Activated CD8-positive, alpha-beta memory T cell treated with anti-CD3 and anti-CD28 coated beads, Interleukin-2, amount 50 U/mL, for 24 hours (primary cell): ENCODE results near the gene PON2.
"Not testable (repeated sequence)": the region's sequence is repeated elsewhere in the genome, so short reads cannot be mapped to it uniquely, and the experiment has no call there.

ENCODE experiments used
- DNase-seq: peaks from one replicate; pipeline ENCODE4 v3.0.0-alpha.2; 2020; ENCODE audit errors: extremely low read depth

Gene PON2

GRCh38 chr7:95405208-95405607 is 29.6 kb downstream of the PON2 start:
- no peak for DNase-seq

- no peak for DNase-seq
These were observed 30.4 kb downstream of the PON2 start for GRCh38 chr7:95404316-95404865.

GRCh38 chr7:95398155-95398940 is 36.5 kb downstream of the PON2 start:
- no peak for DNase-seq

- no peak for DNase-seq
These were observed 37.4 kb downstream of the PON2 start for GRCh38 chr7:95397381-95397780.

- no peak for DNase-seq
These were observed 38.4 kb downstream of the PON2 start, which contains the start of gene PON3 for GRCh38 chr7:95396136-95397032. TSS of gene PON3 (minus strand) at chr7:95396375. CDS start at chr7:95396350, 25 bp downstream.

- DNase-seq: no peak
These were observed 39.1 kb downstream of the PON2 start for GRCh38 chr7:95395755-95396135.

- DNase-seq: no peak
These were observed 40.5 kb downstream of the PON2 start for GRCh38 chr7:95394370-95394769.

GRCh38 chr7:95391761-95392160 is 43.1 kb downstream of the PON2 start:
- DNase-seq: no peak

- no peak for DNase-seq
These were observed 45.3 kb downstream of the PON2 start for GRCh38 chr7:95389516-95389915.

- not testable (repeated sequence) for DNase-seq
These were observed 55.4 kb downstream of the PON2 start for GRCh38 chr7:95379457-95379856.

GRCh38 chr7:95376632-95377400 is 58.0 kb downstream of the PON2 start:
- DNase-seq: no peak

GRCh38 chr7:95375591-95376257 is 59.1 kb downstream of the PON2 start:
- DNase-seq: no peak

GRCh38 chr7:95373323-95373722 is 61.5 kb downstream of the PON2 start:
- DNase-seq: no peak

GRCh38 chr7:95368235-95368634 is 66.6 kb downstream of the PON2 start:
- no peak for DNase-seq

GRCh38 chr7:95367606-95368005 is 67.2 kb downstream of the PON2 start:
- DNase-seq: no peak

GRCh38 chr7:95365151-95365550 is 69.7 kb downstream of the PON2 start:
- no peak for DNase-seq

GRCh38 chr7:95357623-95358022 is 77.2 kb downstream of the PON2 start:
- no peak for DNase-seq
